Activated T-cell treated with anti-CD3 and anti-CD28 coated beads, Interleukin-2, amount 50 U/mL, for 72 hours (primary cell): ENCODE results near the gene DMRTA2. TPM values are rescaled to one million over a fixed set of nuclear protein-coding genes. Genes with fewer than 3 reads are reported as not detected.

Experiments
- ATAC-seq, 2 donors: fragments of 150-1000 bp; cut with Tn5 transposase; replicated peaks in 1 of 2; 2 replicates each; pipeline ENCODE4 v1.10.0; 2021; ENCODE audit warnings: moderate library complexity in 2 of 2, mild to moderate bottlenecking in 1 of 2
- DNase-seq, 2 donors: peaks; one replicate each; pipeline ENCODE4 v3.0.0; 2021 to 2022; ENCODE audit warnings: mixed read lengths in 1 of 2
- H3K27ac Mint-ChIP-seq: one replicate; pipeline ENCODE4 v1.8.0; 2022; ENCODE audit warnings: mild to moderate bottlenecking, moderate library complexity, mixed read lengths
- H3K27me3 Mint-ChIP-seq: one replicate; pipeline ENCODE4 v1.8.0; 2022; ENCODE audit warnings: low read depth, mixed read lengths
- H3K36me3 Mint-ChIP-seq, 2 donors: one replicate each; pipeline ENCODE4 v1.8.0; 2022; ENCODE audit warnings: mixed read lengths in 2 of 2, mild to moderate bottlenecking in 1 of 2; ENCODE audit not compliant: insufficient read depth in 2 of 2
- H3K4me1 Mint-ChIP-seq: one replicate; pipeline ENCODE4 v1.8.0; 2022; ENCODE audit warnings: low read depth, mixed read lengths
- H3K4me3 Mint-ChIP-seq, 2 donors: one replicate each; pipeline ENCODE4 v1.8.0; 2022; ENCODE audit warnings: mild to moderate bottlenecking in 2 of 2, mixed read lengths in 2 of 2, moderate library complexity in 2 of 2
- H3K9me3 Mint-ChIP-seq, 2 donors: one replicate each; pipeline ENCODE4 v1.8.0; 2022; ENCODE audit warnings: mixed read lengths in 2 of 2
- total RNA-seq, 2 donors: library from RNA; stranded (reverse); gene quantifications; one replicate each; pipeline ENCODE4 v1.2.3, GENCODE V29; 2022

DMRTA2 gene
- total RNA-seq, 2 donors from 2014 or later = not detected

- Mint-ChIP-seq H3K4me3 (peak overlapping the region; percentile 33 to 52), H3K27ac (no peak overlapping the region), H3K9me3 (no peaks in the 10 kb centered on the region), H3K27me3 (peaks cover 94% of the 10 kb centered on the region), H3K36me3 (peaks cover 4 to 6% of the 10 kb centered on the region in 2 donors), H3K4me1 (peaks cover 59% of the 10 kb centered on the region)
- ATAC-seq (peak in 1 of 2 donors; percentile 10), DNase-seq (no peak)
Measured at GRCh38 chr1:50427818-50428779, 4.9 kb upstream of the DMRTA2 start.

- ATAC-seq = peak in 1 of 2 donors; percentile 13
- Mint-ChIP-seq H3K4me3 (peak overlapping the region; percentile 33 to 52), H3K4me1 (peaks cover 66% of the 10 kb centered on the region), H3K36me3 (peaks cover 4 to 6% of the 10 kb centered on the region in 2 donors), H3K27ac (no peak overlapping the region), H3K9me3 (no peaks in the 10 kb centered on the region), H3K27me3 (peaks cover 95% of the 10 kb centered on the region)
- no peak for DNase-seq
Measured at GRCh38 chr1:50427086-50427817, 4.0 kb upstream of the DMRTA2 start.

GRCh38 chr1:50426702-50427085 is 3.5 kb upstream of the DMRTA2 start:
- Mint-ChIP-seq H3K9me3 (no peaks in the 10 kb centered on the region), H3K4me3 (peak overlapping the region in 1 of 2 donors; percentile 15), H3K27me3 (peaks cover 95% of the 10 kb centered on the region), H3K4me1 (peaks cover 71% of the 10 kb centered on the region), H3K36me3 (peaks cover 4 to 6% of the 10 kb centered on the region in 2 donors), H3K27ac (no peak overlapping the region)
- DNase-seq (no peak), ATAC-seq (no peak)

GRCh38 chr1:50426108-50426700 is 3.0 kb upstream of the DMRTA2 start:
- H3K36me3 Mint-ChIP-seq = peaks cover 4 to 6% of the 10 kb centered on the region in 2 donors

GRCh38 chr1:50425376-50426107 is 2.3 kb upstream of the DMRTA2 start:
- Mint-ChIP-seq H3K4me1 (peaks cover 76% of the 10 kb centered on the region), H3K27ac (no peak overlapping the region), H3K27me3 (peaks cover 88% of the 10 kb centered on the region)

More at GRCh38 chr1:50426108-50426700, 3.0 kb upstream of the DMRTA2 start:
- DNase-seq (no peak), ATAC-seq (no peak)
- no peak overlapping the region for H3K27ac Mint-ChIP-seq
- H3K9me3 Mint-ChIP-seq = no peaks in the 10 kb centered on the region
- peaks cover 94% of the 10 kb centered on the region for H3K27me3 Mint-ChIP-seq
- H3K4me3 Mint-ChIP-seq = peak overlapping the region in 1 of 2 donors; percentile 35
- H3K4me1 Mint-ChIP-seq = peaks cover 75% of the 10 kb centered on the region

GRCh38 chr1:50424884-50425375 is 1.7 kb upstream of the DMRTA2 start:
- Mint-ChIP-seq H3K27ac (peak overlapping the region; percentile 59), H3K4me3 (peak overlapping the region; percentile 93 to 94), H3K9me3 (no peaks in the 10 kb centered on the region), H3K4me1 (peaks cover 76% of the 10 kb centered on the region), H3K36me3 (peaks cover 4 to 6% of the 10 kb centered on the region in 2 donors), H3K27me3 (peaks cover 88% of the 10 kb centered on the region)
- no peak for DNase-seq
- no peak for ATAC-seq

More at GRCh38 chr1:50425376-50426107, 2.3 kb upstream of the DMRTA2 start:
- no peak for DNase-seq
- Mint-ChIP-seq H3K36me3 (peaks cover 4 to 6% of the 10 kb centered on the region in 2 donors), H3K9me3 (no peaks in the 10 kb centered on the region), H3K4me3 (peak overlapping the region; percentile 93 to 94)
- no peak for ATAC-seq

- Mint-ChIP-seq H3K4me3 (peak overlapping the region; percentile 93 to 94), H3K27me3 (peaks cover 87% of the 10 kb centered on the region), H3K36me3 (peaks cover 4 to 6% of the 10 kb centered on the region in 2 donors), H3K9me3 (no peaks in the 10 kb centered on the region), H3K27ac (peak overlapping the region; percentile 59), H3K4me1 (peaks cover 81% of the 10 kb centered on the region)
- peak; percentile 42 to 57 for ATAC-seq
- no peak for DNase-seq
Measured at GRCh38 chr1:50424045-50424883, 1.0 kb upstream of the DMRTA2 start.

GRCh38 chr1:50423670-50424000 is 392 bp upstream of the DMRTA2 start:
- Mint-ChIP-seq H3K4me3 (peak overlapping the region; percentile 93 to 94), H3K27ac (no peak overlapping the region), H3K9me3 (no peaks in the 10 kb centered on the region), H3K36me3 (peaks cover 4 to 6% of the 10 kb centered on the region in 2 donors), H3K4me1 (peaks cover 81% of the 10 kb centered on the region), H3K27me3 (peaks cover 81% of the 10 kb centered on the region)
- DNase-seq = peak in 1 of 2 donors; percentile 56
- ATAC-seq = peak; percentile 43 to 48

- Mint-ChIP-seq H3K9me3 (no peaks in the 10 kb centered on the region), H3K36me3 (peaks cover 4 to 6% of the 10 kb centered on the region in 2 donors), H3K27me3 (peaks cover 79% of the 10 kb centered on the region), H3K4me1 (peaks cover 76% of the 10 kb centered on the region), H3K4me3 (peak overlapping the region; percentile 93 to 94), H3K27ac (no peak overlapping the region)
- DNase-seq (no peak), ATAC-seq (no peak)
Measured at GRCh38 chr1:50422675-50422945, 633 bp downstream of the DMRTA2 start.

GRCh38 chr1:50421768-50422674 is 1.2 kb downstream of the DMRTA2 start:
- peak overlapping the region; percentile 81 for H3K27ac Mint-ChIP-seq
- no peaks in the 10 kb centered on the region for H3K9me3 Mint-ChIP-seq
- no peak for DNase-seq
- ATAC-seq = no peak
- peaks cover 73% of the 10 kb centered on the region for H3K4me1 Mint-ChIP-seq
- H3K27me3 Mint-ChIP-seq = peaks cover 79% of the 10 kb centered on the region
- peaks cover 4 to 6% of the 10 kb centered on the region in 2 donors for H3K36me3 Mint-ChIP-seq
- peak overlapping the region; percentile 54 to 69 for H3K4me3 Mint-ChIP-seq

- peak overlapping the region; percentile 54 to 69 for H3K4me3 Mint-ChIP-seq
- H3K36me3 Mint-ChIP-seq = peaks cover 4 to 6% of the 10 kb centered on the region in 2 donors
- peaks cover 72% of the 10 kb centered on the region for H3K4me1 Mint-ChIP-seq
- H3K27me3 Mint-ChIP-seq = peaks cover 82% of the 10 kb centered on the region
- no peak for ATAC-seq
- H3K9me3 Mint-ChIP-seq = no peaks in the 10 kb centered on the region
- no peak for DNase-seq
- no peak overlapping the region for H3K27ac Mint-ChIP-seq
Measured at GRCh38 chr1:50421366-50421748, 1.9 kb downstream of the DMRTA2 start.
